GM12801 (cell line): ENCODE results near the gene LRRN2.

Experiments
- CTCF ChIP-seq: IDR thresholded peaks from one replicate; pipeline ENCODE4 v1.5.1; 2011; ENCODE audit warnings: control low read depth; ENCODE audit not compliant: insufficient read length; ENCODE audit errors: extremely low read depth

The LRRN2 gene

GRCh38 chr1:204663644-204664383 is 21.7 kb downstream of the LRRN2 start:
- TF ChIP-seq CTCF: no peak

GRCh38 chr1:204662530-204662929 is 23.0 kb downstream of the LRRN2 start:
- TF ChIP-seq CTCF: no peak

GRCh38 chr1:204660509-204660908 is 25.0 kb downstream of the LRRN2 start:
- no peak for TF ChIP-seq CTCF

- no peak for TF ChIP-seq CTCF
Measured at GRCh38 chr1:204659056-204659455, 26.5 kb downstream of the LRRN2 start.

- TF ChIP-seq CTCF: no peak
Measured at GRCh38 chr1:204658295-204658694, 27.2 kb downstream of the LRRN2 start.

GRCh38 chr1:204653590-204654340 is 31.8 kb downstream of the LRRN2 start:
- no peak for TF ChIP-seq CTCF

- no peak for TF ChIP-seq CTCF
Measured at GRCh38 chr1:204652497-204652896, 33.0 kb downstream of the LRRN2 start.
